H1 (cell line): ENCODE measurements around the gene ZC3H18. TPM values are rescaled to one million over a fixed set of nuclear protein-coding genes. Genes with fewer than 3 reads are reported as not detected.

ENCODE experiments used
- CTCF ChIA-PET: fragments of 300-600 bp; sonication (Branson Sonifier 250); formaldehyde crosslinking; loops from one replicate; lab custom pipeline; 2021; ENCODE audit not compliant: partially characterized antibody; lab: Charles Lee
- POLR2A ChIA-PET: fragments of 300-600 bp; sonication (Branson Sonifier 250); formaldehyde crosslinking; loops from one replicate; lab custom pipeline; 2021; ENCODE audit warnings: inconsistent platforms; ENCODE audit not compliant: partially characterized antibody; lab: Charles Lee
- DNase-seq, 2 experiments: peaks; one replicate each; pipeline versions ENCODE4 v3.0.0 to v3.0.0-alpha.2; 2010 to 2022; ENCODE audit warnings: low spot score in 2 of 2, low read depth in 1 of 2, mixed read lengths in 1 of 2
- FAIRE-seq: peaks from 2 replicates; lab custom pipeline; 2011; peaks lifted over from hg19 to GRCh38; lab: Jason Lieb, UNC
- H2AFZ ChIP-seq: 2 replicates; pipeline ENCODE4 v1.8.1; 2012; ENCODE audit warnings: low read length, inconsistent platforms
- H2AK5ac ChIP-seq: 2 replicates; pipeline ENCODE4 v1.6.1; 2013; ENCODE audit warnings: low read depth, low read length
- H2BK120ac ChIP-seq: replicated peaks from 2 replicates; pipeline ENCODE3; 2013; ENCODE audit warnings: low read depth, low read length, inconsistent platforms
- H2BK12ac ChIP-seq: 2 replicates; pipeline ENCODE4 v1.6.1; 2013; ENCODE audit warnings: low read depth, low read length
- H2BK15ac ChIP-seq: 2 replicates; pipeline ENCODE4 v1.6.1; 2013; ENCODE audit warnings: low read length
- H2BK20ac ChIP-seq: 2 replicates; pipeline ENCODE4 v1.6.1; 2013; ENCODE audit warnings: low read length
- H2BK5ac ChIP-seq: 2 replicates; pipeline ENCODE4 v1.6.1; 2013; ENCODE audit warnings: low read depth, low read length
- H3K14ac ChIP-seq: 2 replicates; pipeline ENCODE4 v1.6.1; 2013; ENCODE audit warnings: inconsistent platforms; ENCODE audit not compliant: insufficient read length
- H3K18ac ChIP-seq: 2 replicates; pipeline ENCODE4 v1.6.1; 2013; ENCODE audit warnings: low read length; ENCODE audit errors: extremely low read depth
- H3K23ac ChIP-seq: 2 replicates; pipeline ENCODE4 v1.6.1; 2013; ENCODE audit warnings: inconsistent platforms; ENCODE audit not compliant: insufficient read length
- H3K23me2 ChIP-seq: 2 replicates; pipeline ENCODE4 v1.6.1; 2013; ENCODE audit warnings: low read depth, low read length
- H3K27ac ChIP-seq: 2 replicates; pipeline ENCODE4 v1.6.1; 2011; ENCODE audit warnings: low read depth, low read length, inconsistent platforms
- H3K27me3 ChIP-seq, 4 experiments: replicated peaks in 1 of 4; 1 replicate in 1 of 4; 2 replicates in 3 of 4; pipeline versions ENCODE4 v1.6.1 to v1.8.1; 2011 to 2013; ENCODE audit warnings: low read length in 3 of 4, mild to moderate bottlenecking in 3 of 4, inconsistent platforms in 2 of 4, mixed read lengths in 2 of 4, moderate library complexity in 1 of 4; ENCODE audit not compliant: control insufficient read depth in 3 of 4, insufficient read depth in 3 of 4; ENCODE audit errors: extremely low read depth in 1 of 4
- H3K36me3 ChIP-seq, 4 experiments: 2 replicates each; pipeline versions ENCODE4 v1.6.1 to v1.8.1; 2011 to 2013; ENCODE audit warnings: mild to moderate bottlenecking in 4 of 4, low read length in 3 of 4, moderate library complexity in 2 of 4, control low read depth in 1 of 4, inconsistent platforms in 1 of 4; ENCODE audit not compliant: insufficient read depth in 4 of 4, control insufficient read depth in 2 of 4
- H3K4ac ChIP-seq: replicated peaks from 2 replicates; pipeline ENCODE3; 2013; ENCODE audit warnings: low read length, low read depth, mixed read lengths, inconsistent platforms; ENCODE audit not compliant: insufficient read length
- H3K4me1 ChIP-seq, 4 experiments: replicated peaks in 1 of 4; 1 replicate in 1 of 4; 2 replicates in 3 of 4; pipeline versions ENCODE4 v1.6.1 to v1.8.1; 2011 to 2013; ENCODE audit warnings: low read length in 3 of 4, inconsistent platforms in 2 of 4, mixed read lengths in 1 of 4; ENCODE audit not compliant: insufficient read depth in 4 of 4, control insufficient read depth in 3 of 4
- H3K4me2 ChIP-seq, 2 experiments: 2 replicates each; pipeline versions ENCODE4 v1.6.1 to v1.8.1; 2011 to 2013; ENCODE audit warnings: low read depth in 2 of 2, low read length in 2 of 2, control low read depth in 1 of 2, inconsistent platforms in 1 of 2, mild to moderate bottlenecking in 1 of 2; ENCODE audit not compliant: insufficient read depth in 1 of 2
- H3K4me3 ChIP-seq, 4 experiments: fragments of 200-600, 300-600 bp in 1 of 4; sonication (generic), shearing (Covaris generic), sonication (Bioruptor Twin) in 1 of 4; 2 replicates each; pipeline versions ENCODE4 v1.5.1 to v1.8.1; 2011 to 2016; ENCODE audit warnings: low read length in 4 of 4, low read depth in 3 of 4, control low read depth in 2 of 4, inconsistent platforms in 2 of 4, mild to moderate bottlenecking in 2 of 4, mixed read lengths in 1 of 4, moderate library complexity in 1 of 4; ENCODE audit not compliant: insufficient read depth in 2 of 4; ENCODE audit errors: extremely low read depth in 1 of 4
- H3K56ac ChIP-seq: replicated peaks from 2 replicates; pipeline ENCODE3; 2013; ENCODE audit warnings: low read depth, mild to moderate bottlenecking, mixed read lengths, low read length, inconsistent platforms; ENCODE audit not compliant: insufficient read length
- H3K79me1 ChIP-seq: 2 replicates; pipeline ENCODE4 v1.6.1; 2013; ENCODE audit warnings: low read depth, low read length, control low read depth
- H3K79me2 ChIP-seq, 2 experiments: 2 replicates each; pipeline versions ENCODE4 v1.6.1 to v1.8.1; 2012 to 2013; ENCODE audit warnings: low read length in 2 of 2, mild to moderate bottlenecking in 2 of 2, inconsistent platforms in 1 of 2; ENCODE audit not compliant: insufficient read depth in 2 of 2, control insufficient read depth in 1 of 2
- H3K9ac ChIP-seq, 4 experiments: replicated peaks in 1 of 4; 1 replicate in 1 of 4; 2 replicates in 3 of 4; pipeline versions ENCODE4 v1.6.1 to v1.8.1; 2011 to 2013; ENCODE audit warnings: low read depth in 3 of 4, low read length in 3 of 4, control low read depth in 2 of 4, mild to moderate bottlenecking in 2 of 4, moderate library complexity in 2 of 4, inconsistent platforms in 1 of 4; ENCODE audit errors: extremely low read depth in 1 of 4
- H3K9me3 ChIP-seq, 2 experiments: 2 replicates each; pipeline versions ENCODE4 v1.6.1 to v1.8.1; 2012 to 2013; ENCODE audit warnings: mild to moderate bottlenecking in 2 of 2, moderate library complexity in 2 of 2, control low read depth in 1 of 2, inconsistent platforms in 1 of 2, low read depth in 1 of 2, low read length in 1 of 2, mixed read lengths in 1 of 2; ENCODE audit not compliant: insufficient read depth in 2 of 2
- H4K20me1 ChIP-seq, 2 experiments: replicated peaks in 1 of 2; 2 replicates each; pipeline versions ENCODE3 to v1.8.1; 2011 to 2013; ENCODE audit warnings: inconsistent platforms in 2 of 2, low read length in 2 of 2, mild to moderate bottlenecking in 1 of 2; ENCODE audit not compliant: insufficient read depth in 2 of 2, control insufficient read depth in 1 of 2
- H4K5ac ChIP-seq: 2 replicates; pipeline ENCODE4 v1.6.1; 2013; ENCODE audit warnings: low read length, low read depth, mixed read lengths, inconsistent platforms; ENCODE audit not compliant: insufficient read length
- H4K8ac ChIP-seq: 2 replicates; pipeline ENCODE4 v1.8.0; 2013; ENCODE audit warnings: mild to moderate bottlenecking, moderate library complexity, low read length, inconsistent platforms; ENCODE audit not compliant: insufficient read depth; ENCODE audit errors: extremely low read depth
- H4K91ac ChIP-seq: replicated peaks from 2 replicates; pipeline ENCODE3; 2013; ENCODE audit warnings: low read length, mixed read lengths, inconsistent platforms; ENCODE audit not compliant: insufficient read length
- BACH1 ChIP-seq: IDR thresholded peaks from 2 replicates; pipeline ENCODE4 v1.6.1; 2012; ENCODE audit warnings: low read length, improper control_type of control experiment
- BCL11A ChIP-seq, 2 experiments: IDR thresholded peaks; one replicate each; pipeline ENCODE4 v1.6.1; 2011; ENCODE audit warnings: low read depth in 2 of 2, low read length in 2 of 2, mild to moderate bottlenecking in 2 of 2
- EP300 ChIP-seq, 2 experiments: IDR thresholded peaks; 1 replicate in 1 of 2; 2 replicates in 1 of 2; pipeline ENCODE4 v1.6.1; 2011 to 2012; ENCODE audit warnings: low read depth in 2 of 2, low read length in 2 of 2, mild to moderate bottlenecking in 2 of 2, borderline replicate concordance in 1 of 2, inconsistent platforms in 1 of 2, moderate library complexity in 1 of 2
- NRF1 ChIP-seq: IDR thresholded peaks from 2 replicates; pipeline ENCODE4 v1.6.1; 2011; ENCODE audit warnings: mild to moderate bottlenecking, low read depth, low read length, improper control_type of control experiment
- POLR2A ChIP-seq, 2 experiments: IDR thresholded peaks; 1 replicate in 1 of 2; 2 replicates in 1 of 2; pipeline ENCODE4 v1.6.1; 2011; ENCODE audit warnings: low read depth in 2 of 2, low read length in 2 of 2, mild to moderate bottlenecking in 2 of 2; ENCODE audit errors: control extremely low read depth in 1 of 2
- SIN3A ChIP-seq, 2 experiments: IDR thresholded peaks in 1 of 2; conservative IDR thresholded peaks in 1 of 2; 2 replicates each; pipeline ENCODE4 v1.6.1; 2011 to 2012; ENCODE audit warnings: low read length in 2 of 2, improper control_type of control experiment in 1 of 2, low read depth in 1 of 2, mild to moderate bottlenecking in 1 of 2
- SP4 ChIP-seq: IDR thresholded peaks from 2 replicates; pipeline ENCODE4 v1.6.1; 2012; ENCODE audit warnings: low read length, inconsistent platforms
- TCF12 ChIP-seq: IDR thresholded peaks from 2 replicates; pipeline ENCODE4 v1.6.1; 2011; ENCODE audit warnings: low read depth, mild to moderate bottlenecking, low read length
- TEAD4 ChIP-seq: IDR thresholded peaks from 2 replicates; pipeline ENCODE4 v1.6.1; 2012; ENCODE audit warnings: low read depth, low read length, inconsistent platforms, mixed read lengths
- WGBS, 2 experiments: shearing (Covaris generic) in 1 of 2; methylation state at CpG; one replicate each; pipeline versions ENCODE4 v1.1.6 to v1.1.7; 2013 to 2015; ENCODE audit warnings: low lambda C conversion rate in 2 of 2, mixed read lengths in 2 of 2, inconsistent platforms in 1 of 2, low coverage in 1 of 2, missing lambda C conversion rate in 1 of 2; ENCODE audit not compliant: insufficient replicate concordance in 2 of 2, insufficient coverage in 1 of 2, insufficient read length in 1 of 2; ENCODE audit errors: extremely low coverage in 1 of 2, missing lambda C conversion rate in 1 of 2; 5-methylcytosine and 5-hydroxymethylcytosine counted together
- polyA plus RNA-seq, 7 experiments: library from polyadenylated mRNA; depleted of rRNA in 3 of 7; stranded (reverse) in 5 of 7; unstranded in 2 of 7; fragments of >200 nt in 5 of 7; fragments of 200-250 nt in 2 of 7; gene quantifications; 1 replicate in 5 of 7; 2 replicates in 1 of 7; 4 replicates in 1 of 7; pipeline versions ENCODE4 v1.2.1 to v1.2.3, GENCODE V29; 2011 to 2013; ENCODE audit warnings: missing spikeins in 2 of 7, mixed read lengths in 2 of 7
- total RNA-seq: library from RNA; stranded (reverse); fragmentation: NEBNext Ultra II Directional; extraction: Animal tissue kit (Norgen Biotek cat#: 25700); gene quantifications from 2 replicates; pipeline ENCODE4 v1.2.1, GENCODE V29; 2021
- TF ChIP-seq, protein P1 (sequence below): IDR thresholded peaks from 2 replicates; pipeline ENCODE4 v1.6.1; 2011; ENCODE audit warnings: low read length, improper control_type of control experiment

ZC3H18 gene
- total and polyA plus RNA-seq, 2 of the 8 experiments (the other 6 are each of a cell fraction or from before 2014, with no cell fraction given) = 12.1 to 73.2 TPM

DNA sequence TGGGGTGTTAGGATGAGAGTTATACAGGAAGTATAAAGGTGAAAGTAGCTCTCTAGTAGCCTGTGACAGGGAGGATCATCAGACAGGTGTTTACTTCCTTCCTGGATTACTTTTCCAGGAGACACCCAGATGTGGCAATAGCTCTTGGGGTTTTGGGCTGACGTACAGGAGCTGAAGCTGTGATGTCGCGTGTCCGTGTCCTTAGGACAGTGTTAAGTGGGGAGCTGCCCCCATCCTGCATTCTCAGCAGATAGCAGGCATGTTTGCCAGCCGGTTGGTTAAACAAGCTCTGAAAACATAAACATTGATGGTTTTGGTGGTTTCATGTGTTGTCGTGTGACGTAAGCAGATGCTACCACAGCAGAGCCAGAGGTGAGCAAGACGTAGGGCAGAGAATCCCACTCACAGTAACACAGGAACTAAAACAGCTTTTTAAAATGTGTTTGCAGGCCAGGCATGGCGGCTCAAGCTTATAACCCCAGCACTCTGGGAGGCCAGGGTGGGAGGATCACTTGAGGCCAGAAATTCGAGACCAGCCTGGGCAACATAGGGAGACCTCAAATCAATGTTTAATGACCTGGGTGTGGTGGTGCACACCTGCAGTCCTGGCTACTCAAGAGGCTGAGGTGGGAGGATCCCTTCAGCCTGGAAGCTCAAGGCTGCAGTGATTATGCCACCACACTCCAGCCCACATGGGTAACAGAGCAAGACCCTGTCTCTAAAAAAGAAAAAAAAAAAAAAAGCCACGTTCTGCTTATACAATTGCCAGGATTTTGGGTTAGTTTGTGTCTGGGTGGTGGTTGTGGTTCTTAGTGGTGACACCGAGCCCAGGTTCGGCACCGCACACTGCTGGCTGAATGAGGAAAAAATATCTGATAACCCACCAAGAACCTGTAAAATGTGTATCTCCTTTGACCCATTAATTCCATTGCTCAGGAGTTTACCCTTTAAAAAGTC, 49.9 kb downstream of the ZC3H18 start:
- CTCF ChIA-PET = interaction anchor here (0.6 to 2.7 kb wide), 8 partner anchors 9 to 1325 kb away, joined by 3 to 14 read pairs (median 3); no protein-coding TSS in a partner anchor

More for the DNA sequence above, 49.9 kb downstream of the ZC3H18 start:
- TF ChIP-seq TEAD4 (no peak), BACH1 (no peak), POLR2A (IDR thresholded peaks at IDR 0.05; ENCODE audit: control extremely low read depth in 1 of 2, low read depth in 2 of 2, low read length in 2 of 2) (no peak), SIN3A (conservative IDR thresholded peaks at IDR 0.05 in 1 of 2, IDR thresholded peaks at IDR 0.05 in 1 of 2; ENCODE audit: low read depth in 1 of 2, low read length in 2 of 2) (no peak), BCL11A (IDR thresholded peaks at IDR 0.05; ENCODE audit: low read depth in 2 of 2, low read length in 2 of 2) (no peak), EP300 (IDR thresholded peaks at IDR 0.05; ENCODE audit: borderline replicate concordance in 1 of 2, low read depth in 2 of 2, low read length in 2 of 2) (no peak), TCF12 (no peak), NRF1 (no peak), SP4 (no peak)
- TF ChIP-seq, protein P1, sequence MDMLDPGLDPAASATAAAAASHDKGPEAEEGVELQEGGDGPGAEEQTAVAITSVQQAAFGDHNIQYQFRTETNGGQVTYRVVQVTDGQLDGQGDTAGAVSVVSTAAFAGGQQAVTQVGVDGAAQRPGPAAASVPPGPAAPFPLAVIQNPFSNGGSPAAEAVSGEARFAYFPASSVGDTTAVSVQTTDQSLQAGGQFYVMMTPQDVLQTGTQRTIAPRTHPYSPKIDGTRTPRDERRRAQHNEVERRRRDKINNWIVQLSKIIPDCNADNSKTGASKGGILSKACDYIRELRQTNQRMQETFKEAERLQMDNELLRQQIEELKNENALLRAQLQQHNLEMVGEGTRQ = no peak
- Histone ChIP-seq H3K9ac (no peak overlapping the region), H3K4me3 (no peak overlapping the region), H4K5ac (no peak overlapping the region), H3K79me1 (peaks cover 16% of the 10 kb centered on the region), H3K23me2 (no peaks in the 10 kb centered on the region), H4K91ac (no peak overlapping the region), H3K4me2 (no peak overlapping the region), H3K36me3 (peaks cover 16 to 34% (median 23%) of the 10 kb centered on the region in 4 experiments), H2BK5ac (peak overlapping the region; percentile 26; the same call in 1 of the 2 replicates), H3K56ac (no peak overlapping the region), H3K4me1 (peaks cover 0 to 6% (median 0%) of the 10 kb centered on the region in 4 experiments; a peak in 1 of 7 replicates), H4K8ac (no peak overlapping the region), H2BK15ac (no peak overlapping the region), H2AFZ (no peak overlapping the region), H2BK120ac (no peak overlapping the region), H2AK5ac (no peak overlapping the region), H2BK12ac (no peak overlapping the region), H3K27me3 (no peaks in the 10 kb centered on the region), H3K18ac (no peak overlapping the region), H3K14ac (no peak overlapping the region), H3K9me3 (no peaks in the 10 kb centered on the region), H3K27ac (no peak overlapping the region; the same call in 1 of the 2 replicates), H3K23ac (no peak overlapping the region), H2BK20ac (no peak overlapping the region), H3K4ac (no peak overlapping the region), H4K20me1 (peaks cover 17% of the 10 kb centered on the region in 2 experiments), H3K79me2 (peaks cover 0 to 12% of the 10 kb centered on the region in 2 experiments; a peak in 1 of 4 replicates)
- 94% methylated on average over 13 of the region's 14 CpGs; no CpG with 5 or more reads in 1 of the 2 experiments for WGBS, 2 experiments
- POLR2A ChIA-PET = interaction anchor here (1.1 to 1.6 kb wide), 4 partner anchors 8 to 18 kb away, joined by 3 to 4 read pairs (median 3); partner anchors contain the start of gene IL17C
- FAIRE-seq (no peak), DNase-seq (no peak)
